Ureter (tissue), 1 donor: Measurements from ENCODE around the gene ECHDC1. TPM values are rescaled to one million over a fixed set of nuclear protein-coding genes. Genes with fewer than 3 reads are reported as not detected.

Experiments
- DNase-seq: peaks from one replicate; pipeline ENCODE4 v3.0.0-alpha.2; 2020; ENCODE audit warnings: low spot score
- total RNA-seq: library from RNA; stranded (reverse); gene quantifications from one replicate; pipeline ENCODE4 v1.2.4, GENCODE V29; 2023
- donor health status: DM: yes; HTN: yes; CAD: no.

ECHDC1 gene
- total RNA-seq, 1 donor from 2014 or later = 63.1 TPM

DNA sequence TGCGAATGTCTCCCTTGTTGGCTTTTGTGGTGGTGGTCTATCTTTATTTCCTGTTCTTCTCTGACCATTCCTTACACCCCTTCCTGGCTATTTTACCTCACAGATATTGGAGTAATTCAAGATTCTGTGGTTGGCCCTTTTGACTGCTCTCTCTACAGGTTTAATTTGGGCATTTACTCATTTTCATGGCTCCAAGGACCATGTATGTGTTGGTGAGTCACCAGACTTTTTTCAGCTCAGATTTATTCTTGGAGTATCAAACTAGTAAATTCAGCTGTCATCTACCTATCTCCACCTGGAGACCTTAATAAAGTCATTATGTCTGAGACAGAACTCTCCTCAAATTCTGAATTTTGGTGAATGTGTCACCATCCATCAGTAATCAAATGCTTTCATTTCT lies 61.2 kb downstream of the ECHDC1 start:
- DNase-seq = no peak

GRCh38 chr6:127279815-127280214 lies 63.6 kb downstream of the ECHDC1 start:
- no peak for DNase-seq

GRCh38 chr6:127277878-127278843 lies 65.2 kb downstream of the ECHDC1 start:
- DNase-seq = no peak

- DNase-seq = no peak
These were observed 67.1 kb downstream of the ECHDC1 start for GRCh38 chr6:127276331-127276730.

DNA sequence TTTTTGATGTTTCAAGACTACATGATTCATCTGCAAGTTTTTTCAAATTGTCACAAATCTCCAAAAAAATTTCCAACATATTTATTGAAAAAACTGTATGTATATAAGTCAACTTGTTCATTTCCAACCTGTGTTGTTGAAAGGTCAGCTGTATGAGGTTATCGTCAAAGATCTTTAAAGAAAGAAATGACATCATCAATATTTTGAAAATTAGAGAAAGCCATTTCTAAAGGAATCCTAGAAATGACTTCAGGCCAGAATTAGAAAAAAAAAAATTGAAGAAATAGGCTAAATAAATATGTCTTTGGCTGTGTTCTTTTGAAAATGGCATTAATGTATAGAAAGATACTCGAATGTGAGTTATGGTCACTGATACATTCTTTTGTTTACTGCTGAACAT lies 69.9 kb downstream of the ECHDC1 start:
- no peak for DNase-seq

DNA sequence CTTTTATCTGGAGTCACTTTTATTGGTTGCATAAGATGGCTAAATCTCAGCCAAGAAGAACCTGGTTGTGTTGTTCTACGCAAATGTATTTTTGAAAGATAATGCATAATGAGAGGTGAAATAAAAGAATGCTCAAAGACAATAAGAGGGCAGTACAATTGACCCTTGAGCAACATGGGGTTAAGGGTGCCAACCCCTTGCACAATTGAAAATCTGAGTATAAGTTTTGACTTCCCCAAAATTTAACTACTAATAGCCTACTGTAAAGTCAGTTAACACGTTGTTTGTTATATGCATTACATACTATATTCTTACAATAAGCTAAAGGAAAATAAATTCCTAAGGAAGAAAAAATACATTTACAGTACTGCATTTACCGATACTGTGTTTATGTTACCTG lies 70.8 kb downstream of the ECHDC1 start:
- no peak for DNase-seq

DNA sequence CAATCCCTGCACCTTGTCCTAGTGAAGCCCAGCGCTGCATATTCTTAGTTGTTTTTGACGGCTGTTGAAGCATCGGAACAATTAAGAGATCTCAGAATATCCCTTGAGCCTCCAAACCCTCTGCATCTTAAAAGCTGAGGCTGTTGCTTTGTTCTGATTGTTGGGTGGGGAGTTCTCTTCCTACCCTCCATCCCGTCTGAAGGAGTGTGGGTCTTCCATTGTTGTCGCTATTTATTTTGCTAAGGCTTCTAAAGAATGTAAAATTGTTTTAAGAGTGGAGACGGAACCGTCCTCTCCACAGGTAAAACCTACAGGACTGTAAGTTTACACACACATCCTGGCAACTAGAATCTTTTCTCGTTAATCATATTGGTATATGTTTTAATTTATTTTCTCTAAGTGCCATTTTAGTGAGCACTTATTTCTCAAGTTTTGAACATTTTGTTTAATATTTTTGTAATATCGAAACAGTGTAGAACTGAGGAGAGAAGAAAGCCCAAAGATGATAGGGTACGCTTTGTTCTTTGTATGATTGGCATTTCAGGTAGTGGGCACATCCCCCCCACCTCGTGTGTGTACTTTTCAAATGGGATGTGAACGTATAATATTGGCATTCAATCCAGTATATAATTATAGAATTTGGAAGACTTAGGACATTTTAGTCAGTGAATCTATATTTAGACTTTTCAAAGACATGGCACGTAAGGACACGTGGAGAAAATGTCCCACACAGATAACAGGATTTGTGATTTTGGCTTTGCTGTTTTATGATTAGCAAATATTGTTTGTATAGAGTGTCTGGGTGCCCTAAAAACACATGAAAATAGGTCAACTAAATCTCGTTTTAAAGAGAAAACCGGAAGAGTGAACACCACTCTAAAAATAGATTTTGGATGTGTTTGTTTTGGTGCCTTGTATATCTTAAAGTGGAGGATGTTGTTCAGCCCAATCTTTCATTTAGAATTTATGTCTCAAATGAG lies 75.5 kb downstream of the ECHDC1 start:
- no peak for DNase-seq

DNA sequence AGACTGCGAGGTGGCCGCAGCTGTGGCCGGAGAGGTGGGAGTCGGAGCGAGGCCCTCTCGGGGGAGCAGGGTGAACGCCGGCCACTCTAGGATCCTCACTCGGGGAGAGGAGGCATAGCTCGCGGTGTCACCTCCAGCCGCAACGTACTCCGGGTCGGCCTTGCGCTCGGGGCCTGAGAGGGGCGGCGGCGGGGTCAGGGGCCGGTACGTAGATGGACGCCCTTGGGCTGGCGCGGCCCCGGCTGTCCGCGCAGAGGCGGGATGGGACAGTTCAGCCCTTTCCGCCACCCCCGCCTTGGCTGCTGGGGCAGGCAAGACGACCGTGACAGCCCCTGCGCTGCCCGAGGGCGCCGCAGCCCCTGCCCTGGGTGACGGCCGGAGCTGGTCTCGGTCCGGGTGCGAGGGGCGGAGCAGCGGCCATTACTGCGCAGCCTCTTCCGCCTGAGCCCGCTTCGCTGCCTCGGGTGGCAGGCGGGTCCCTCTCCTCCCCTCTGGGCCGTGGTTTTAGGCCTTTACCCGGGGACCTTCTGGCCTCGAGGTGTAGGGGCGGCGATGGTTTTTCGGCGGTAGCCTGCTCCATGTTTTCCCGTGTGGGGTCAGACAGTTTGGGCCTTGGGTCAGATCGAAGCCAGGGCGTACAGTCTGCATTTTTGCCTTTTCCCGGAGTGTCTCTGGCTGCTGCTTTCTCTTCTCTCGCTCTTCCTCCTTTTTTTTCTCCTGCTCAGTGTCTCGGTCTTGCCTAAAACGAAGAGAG lies 76.3 kb downstream of the ECHDC1 start:
- no peak for DNase-seq

DNA sequence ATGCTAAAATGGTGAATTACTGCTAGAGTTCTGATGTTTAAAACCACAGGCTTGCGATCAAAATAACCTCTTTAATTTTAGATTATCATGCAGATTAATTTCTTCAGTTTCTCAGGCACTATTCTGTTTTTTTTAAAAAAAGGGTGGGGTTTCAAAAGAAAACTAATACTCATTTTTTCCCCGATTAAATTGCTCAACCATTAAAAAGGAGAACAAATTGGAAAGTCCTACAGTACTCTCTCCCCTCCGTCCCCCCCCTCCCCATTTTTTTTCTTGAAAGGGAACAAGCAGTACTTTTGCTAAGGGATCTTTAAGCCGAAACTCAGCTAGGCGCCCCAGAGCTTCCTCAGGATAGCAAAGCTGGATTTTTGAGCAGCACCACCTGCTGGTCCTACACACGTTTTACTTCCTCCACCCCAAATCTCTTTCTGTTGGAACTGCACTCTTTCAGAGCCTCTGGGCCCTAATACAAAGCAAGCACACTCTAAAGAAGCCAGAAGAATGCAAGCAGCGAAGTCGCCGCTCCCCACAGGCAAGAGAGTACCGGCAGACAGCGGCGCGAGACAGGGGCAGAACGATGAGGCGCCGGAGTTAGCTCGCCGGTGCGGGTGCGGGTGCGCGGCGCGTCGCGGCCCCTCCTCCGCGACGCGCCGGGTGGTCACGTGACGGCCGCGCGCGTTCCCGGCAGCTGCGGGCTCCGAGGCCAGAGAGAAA lies 77.1 kb downstream of the ECHDC1 start, which contains the start of gene RNF146:
TSS of gene RNF146 (plus strand) at position 687 of the 714 bp plus-strand sequence. CDS start 13,475 bp downstream, outside the sequence.
- DNase-seq = peak; percentile 80

DNA sequence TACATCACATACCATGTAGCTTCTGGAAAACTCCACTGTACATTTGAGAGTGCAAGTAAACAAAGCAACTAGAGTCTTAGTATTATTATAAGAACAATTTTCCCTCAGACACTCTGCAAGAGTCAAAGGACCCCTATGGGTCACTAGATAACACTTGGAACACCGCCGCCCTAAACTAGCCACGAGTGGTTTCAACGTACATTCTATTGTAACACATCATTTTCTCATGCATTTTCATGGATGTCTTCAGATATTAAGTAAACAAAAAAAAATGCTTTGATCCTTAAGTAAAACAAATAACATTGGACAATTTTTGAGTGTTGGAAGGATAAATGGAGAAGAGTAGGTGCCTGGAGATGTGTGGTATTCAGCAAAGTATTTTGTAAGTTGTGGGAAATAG lies 79.9 kb downstream of the ECHDC1 start:
- no peak for DNase-seq

DNA sequence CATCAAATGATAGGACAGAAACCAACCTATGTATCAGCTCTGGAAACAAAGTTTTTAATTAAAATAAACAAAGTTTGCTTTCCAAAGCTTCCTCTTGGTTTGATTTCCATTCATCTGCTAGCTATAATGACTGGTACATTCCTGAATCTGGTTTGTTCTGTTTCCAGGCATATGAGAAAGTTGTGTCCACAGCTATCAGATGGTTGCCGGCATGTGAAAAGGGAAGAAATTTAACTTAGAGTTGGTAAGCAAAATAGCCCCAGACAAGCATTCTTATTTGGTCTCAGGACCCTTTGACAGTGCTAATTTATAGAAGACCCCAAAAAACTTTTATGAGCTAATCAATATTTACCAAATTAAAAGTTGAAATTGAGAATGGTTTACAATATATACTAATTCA lies 80.5 kb downstream of the ECHDC1 start:
- no peak for DNase-seq

DNA sequence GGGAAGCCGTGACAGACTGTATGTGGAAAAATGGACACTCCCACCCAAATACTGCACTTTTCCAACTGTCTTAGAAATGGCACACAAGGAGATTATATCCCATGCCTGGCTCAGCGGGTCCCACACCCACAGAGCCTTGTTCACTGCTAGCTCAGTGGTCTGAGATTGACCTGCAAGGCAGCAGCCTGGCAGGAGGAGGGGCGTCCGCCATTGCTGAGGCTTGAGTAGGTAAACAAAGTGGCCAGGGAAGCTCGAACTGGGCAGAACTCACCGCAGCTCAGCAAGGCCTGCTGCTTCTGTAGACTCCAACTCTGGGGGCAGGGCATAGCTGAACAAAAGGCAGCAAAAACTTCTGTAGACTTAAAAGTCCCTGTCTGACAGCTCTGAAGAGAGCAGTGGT lies 88.1 kb downstream of the ECHDC1 start:
- no peak for DNase-seq

DNA sequence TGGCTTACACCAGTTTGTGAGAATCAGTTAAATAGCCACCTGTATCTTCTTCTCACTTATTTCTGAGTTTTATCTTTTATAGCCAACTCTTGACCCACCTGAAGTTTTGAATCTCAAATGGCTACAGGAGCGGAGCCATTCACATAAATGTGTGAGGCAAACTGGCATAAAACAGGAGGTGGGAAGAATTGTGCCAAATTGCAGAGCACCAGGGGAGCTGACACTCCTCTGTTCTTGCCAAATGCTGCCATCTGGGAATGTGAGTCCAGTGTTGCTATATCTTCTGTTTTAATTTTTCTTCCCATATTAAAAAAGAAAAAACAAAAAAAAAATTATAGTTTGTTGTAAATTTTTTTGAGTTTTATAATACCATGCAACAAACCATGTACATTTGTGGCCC lies 93.8 kb downstream of the ECHDC1 start:
- no peak for DNase-seq

GRCh38 chr6:127247114-127248096 lies 96.0 kb downstream of the ECHDC1 start:
- DNase-seq = no peak

- DNase-seq = no peak
These were observed 99.9 kb downstream of the ECHDC1 start for GRCh38 chr6:127243501-127243900.
